HUES48 (cell line): ENCODE data around the gene ZNF75A.

ENCODE experiments used
- H3K27ac ChIP-seq: one replicate; pipeline ENCODE4 v1.7.0; 2013; ENCODE audit warnings: low read depth, low read length, inconsistent platforms
- H3K27me3 ChIP-seq: 2 replicates; pipeline ENCODE4 v1.6.1; 2013; ENCODE audit warnings: mild to moderate bottlenecking, low read length; ENCODE audit not compliant: control insufficient read depth, insufficient read depth
- H3K36me3 ChIP-seq: 2 replicates; pipeline ENCODE4 v1.6.1; 2013; ENCODE audit warnings: low read length; ENCODE audit not compliant: control insufficient read depth, insufficient read depth
- H3K4me1 ChIP-seq: 2 replicates; pipeline ENCODE4 v1.6.1; 2013; ENCODE audit warnings: mild to moderate bottlenecking, low read length; ENCODE audit not compliant: control insufficient read depth, insufficient read depth
- H3K4me3 ChIP-seq: 2 replicates; pipeline ENCODE4 v1.5.1; 2013; ENCODE audit warnings: mild to moderate bottlenecking, low read depth, low read length
- H3K9ac ChIP-seq: 2 replicates; pipeline ENCODE4 v1.6.1; 2013; ENCODE audit warnings: mild to moderate bottlenecking, low read depth, low read length, moderate library complexity
- H3K9me3 ChIP-seq: 2 replicates; pipeline ENCODE4 v1.6.1; 2013; ENCODE audit warnings: low read length; ENCODE audit not compliant: control insufficient read depth, insufficient read depth

The ZNF75A gene

DNA sequence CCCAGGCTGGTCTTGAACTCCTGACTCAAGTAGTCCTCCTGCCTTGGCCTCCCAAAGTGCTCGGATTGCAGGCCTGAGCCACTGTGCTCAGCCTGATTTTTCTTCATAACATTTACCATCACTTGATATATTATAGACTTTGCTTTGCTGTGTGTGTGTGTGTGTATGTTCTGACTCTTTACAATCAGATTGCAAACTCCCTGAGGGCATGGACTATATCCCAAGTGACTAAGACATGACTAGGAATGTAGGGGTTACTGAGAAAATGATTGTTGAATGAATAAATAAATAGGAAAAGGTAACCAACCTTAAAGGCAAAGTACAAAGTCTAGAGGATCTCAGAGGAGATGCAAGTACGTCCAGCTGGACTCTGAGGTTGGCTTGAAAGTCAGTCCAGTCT is 40.7 kb downstream of the ZNF75A start:
- Histone ChIP-seq H3K4me1 (no peaks in the 10 kb centered on the region), H3K9me3 (peaks cover 9% of the 10 kb centered on the region), H3K27me3 (no peaks in the 10 kb centered on the region), H3K9ac (no peak overlapping the region), H3K36me3 (no peaks in the 10 kb centered on the region), H3K4me3 (no peak overlapping the region), H3K27ac (no peak overlapping the region)

DNA sequence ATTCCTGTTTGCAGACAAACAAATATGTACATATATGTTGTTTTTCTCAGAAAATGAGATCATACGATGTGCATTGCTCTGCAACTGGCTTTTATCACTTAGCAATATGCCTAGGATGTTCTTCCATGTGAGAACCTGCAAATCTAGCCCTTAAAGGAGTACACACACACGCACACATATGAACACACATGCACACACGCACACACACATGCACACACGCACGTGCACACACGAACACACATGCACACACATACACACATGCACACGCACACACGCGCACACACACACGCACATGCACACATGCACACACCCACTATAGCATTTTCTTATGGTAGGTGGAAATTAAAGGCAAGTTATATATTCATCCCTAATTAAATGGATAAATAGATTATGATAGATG is 42.3 kb downstream of the ZNF75A start:
- Histone ChIP-seq H3K9me3 (peaks cover 5% of the 10 kb centered on the region; the same call in 1 of the 2 replicates), H3K27ac (no peak overlapping the region), H3K27me3 (no peaks in the 10 kb centered on the region), H3K36me3 (no peaks in the 10 kb centered on the region), H3K9ac (no peak overlapping the region), H3K4me3 (no peak overlapping the region), H3K4me1 (no peaks in the 10 kb centered on the region)

DNA sequence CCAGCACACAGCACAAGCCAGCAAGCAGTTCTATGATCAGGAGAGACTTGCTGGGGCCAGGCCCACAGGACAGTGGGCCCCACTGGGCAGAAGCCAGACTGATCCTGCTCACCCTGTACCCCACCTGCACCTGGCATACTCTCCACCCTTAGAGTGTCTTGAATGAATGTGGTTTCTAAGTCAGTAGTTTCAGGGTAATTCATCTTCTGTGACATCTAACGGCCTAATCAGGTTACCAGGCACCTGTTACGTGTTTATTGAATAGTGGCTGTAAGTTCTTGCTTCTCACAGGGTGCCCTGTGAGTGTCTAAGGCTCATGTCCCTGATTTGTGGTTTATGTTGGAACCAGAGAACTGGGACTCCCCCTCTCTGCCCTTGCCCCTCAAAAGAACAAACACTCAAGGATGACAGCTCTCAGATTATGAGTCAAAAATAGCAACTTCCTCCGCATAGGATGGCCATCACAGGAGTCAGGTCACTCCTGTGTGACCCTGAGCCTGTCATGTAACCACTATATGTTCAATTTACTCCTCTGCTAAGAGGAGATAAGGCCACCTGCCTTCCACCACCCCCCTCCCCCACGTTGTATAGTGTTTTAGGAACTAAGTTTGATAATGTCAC is 43.4 kb downstream of the ZNF75A start:
- H3K9me3 ChIP-seq = no peaks in the 10 kb centered on the region
- H3K36me3 ChIP-seq = no peaks in the 10 kb centered on the region
- H3K4me3 ChIP-seq = no peak overlapping the region
- no peaks in the 10 kb centered on the region for H3K4me1 ChIP-seq
- H3K27ac ChIP-seq = no peak overlapping the region
- no peaks in the 10 kb centered on the region for H3K27me3 ChIP-seq
- no peak overlapping the region for H3K9ac ChIP-seq

DNA sequence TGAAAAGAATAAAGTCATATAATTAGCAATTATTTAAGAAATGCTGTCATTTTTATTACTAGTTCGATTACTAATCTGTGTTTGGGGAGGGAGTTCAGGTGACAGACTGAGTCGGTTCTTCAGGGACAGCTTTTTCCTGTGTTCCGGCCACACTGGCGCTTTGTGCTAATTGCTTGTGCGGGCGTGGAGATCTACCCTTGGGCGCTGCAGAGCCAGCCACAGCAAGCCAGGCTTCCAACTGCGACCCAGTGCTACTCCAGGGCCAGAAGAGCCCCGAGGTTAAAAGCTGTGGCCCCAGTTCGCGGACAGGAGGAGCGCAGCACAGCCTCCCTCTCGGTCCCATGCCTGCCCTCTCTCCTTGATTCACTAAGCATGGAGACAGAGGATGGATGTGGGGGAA is 43.9 kb downstream of the ZNF75A start:
- no peak overlapping the region for H3K27ac ChIP-seq
- H3K4me1 ChIP-seq = no peaks in the 10 kb centered on the region
- no peak overlapping the region for H3K4me3 ChIP-seq
- no peaks in the 10 kb centered on the region for H3K9me3 ChIP-seq
- no peaks in the 10 kb centered on the region for H3K36me3 ChIP-seq
- H3K27me3 ChIP-seq = no peaks in the 10 kb centered on the region
- H3K9ac ChIP-seq = no peak overlapping the region

DNA sequence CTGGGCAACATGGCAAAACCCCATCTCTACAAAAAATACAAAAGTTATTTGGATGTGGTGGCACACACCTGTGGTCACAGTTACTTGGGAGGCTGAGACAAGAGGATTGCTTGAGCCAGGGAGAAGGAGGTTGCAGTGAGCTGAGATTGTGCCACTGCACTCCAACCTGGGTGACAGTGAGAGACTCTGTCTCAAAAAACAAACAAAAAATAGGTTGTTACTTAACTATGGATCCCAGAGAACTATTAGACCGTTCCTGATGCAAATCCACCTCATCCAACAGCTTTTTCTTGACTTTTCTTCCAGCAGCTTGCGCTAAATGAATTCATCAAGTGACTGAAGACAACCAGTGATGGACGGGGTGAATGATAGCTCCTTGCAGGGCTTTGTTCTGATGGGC is 50.3 kb downstream of the ZNF75A start, which contains the start of gene OR2C1:
Gene OR2C1, plus strand, starts transcription at position 301 of the 400 bp plus-strand sequence. Its CDS starts 52 bp downstream, at position 353.
- H3K4me3 ChIP-seq = no peak within 1 kb of the TSS
- no peak within 1 kb of the TSS for H3K9ac ChIP-seq
- no peaks in the 10 kb centered on the region for H3K4me1 ChIP-seq
- peaks cover 16% of the 10 kb centered on the region for H3K9me3 ChIP-seq
- H3K27me3 ChIP-seq = no peaks in the 10 kb centered on the region
- H3K27ac ChIP-seq = no peak within 1 kb of the TSS
- no peaks in the 10 kb centered on the region for H3K36me3 ChIP-seq

DNA sequence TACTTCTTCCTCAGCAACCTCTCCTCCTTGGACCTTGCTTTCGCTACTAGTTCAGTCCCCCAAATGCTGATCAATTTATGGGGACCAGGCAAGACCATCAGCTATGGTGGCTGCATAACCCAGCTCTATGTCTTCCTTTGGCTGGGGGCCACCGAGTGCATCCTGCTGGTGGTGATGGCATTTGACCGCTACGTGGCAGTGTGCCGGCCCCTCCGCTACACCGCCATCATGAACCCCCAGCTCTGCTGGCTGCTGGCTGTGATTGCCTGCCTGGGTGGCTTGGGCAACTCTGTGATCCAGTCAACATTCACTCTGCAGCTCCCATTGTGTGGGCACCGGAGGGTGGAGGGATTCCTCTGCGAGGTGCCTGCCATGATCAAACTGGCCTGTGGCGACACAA is 50.8 kb downstream of the ZNF75A start:
- Histone ChIP-seq H3K27me3 (no peaks in the 10 kb centered on the region), H3K4me3 (no peak overlapping the region), H3K9me3 (peaks cover 16% of the 10 kb centered on the region), H3K9ac (no peak overlapping the region), H3K27ac (no peak overlapping the region), H3K36me3 (no peaks in the 10 kb centered on the region), H3K4me1 (no peaks in the 10 kb centered on the region)

DNA sequence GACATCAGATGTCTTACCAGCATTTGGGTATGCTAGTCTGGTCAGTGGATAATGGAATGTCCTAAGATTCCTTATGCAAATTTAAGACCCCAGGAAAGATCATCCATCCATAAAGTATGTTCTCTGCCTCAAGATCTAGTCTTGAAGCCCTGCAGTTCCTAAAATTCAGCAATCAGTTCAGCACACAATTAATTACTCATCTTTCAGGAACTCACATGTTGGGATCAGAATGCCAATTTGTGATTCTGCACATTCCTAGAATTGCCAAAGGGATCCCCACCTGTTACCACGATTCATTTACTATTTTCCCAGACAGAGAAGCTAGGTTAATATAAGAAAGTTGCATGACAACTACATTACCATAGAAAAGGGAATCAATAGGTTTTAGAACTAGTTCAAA is 53.6 kb downstream of the ZNF75A start:
- H3K9me3 ChIP-seq = peaks cover 18% of the 10 kb centered on the region
- no peak overlapping the region for H3K4me3 ChIP-seq

DNA sequence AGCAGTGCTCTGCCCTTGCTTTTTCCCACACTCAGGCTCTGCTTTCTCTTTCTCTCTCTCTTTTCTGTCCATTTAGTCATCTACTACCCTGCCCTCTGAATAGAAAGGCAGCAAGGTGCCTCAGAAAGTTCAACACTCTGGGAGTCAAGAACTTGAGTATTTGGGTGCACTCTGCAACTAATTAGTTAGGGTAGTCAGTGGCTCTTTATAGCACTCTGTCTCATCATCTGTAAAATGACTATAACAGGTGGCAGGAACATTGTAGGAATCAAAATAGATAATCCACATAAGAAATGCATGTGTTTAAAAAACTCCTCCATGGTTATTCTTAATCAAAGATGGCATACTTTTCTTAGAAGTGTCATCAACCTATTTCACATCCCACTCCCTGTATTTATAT is 57.6 kb downstream of the ZNF75A start:
- Histone ChIP-seq H3K4me3 (no peak overlapping the region), H3K9ac (no peak overlapping the region), H3K27ac (no peak overlapping the region), H3K27me3 (no peaks in the 10 kb centered on the region), H3K4me1 (no peaks in the 10 kb centered on the region), H3K9me3 (peaks cover 10% of the 10 kb centered on the region), H3K36me3 (no peaks in the 10 kb centered on the region)

More for the DNA sequence above, 53.6 kb downstream of the ZNF75A start:
- H3K27me3 ChIP-seq = no peaks in the 10 kb centered on the region
- no peaks in the 10 kb centered on the region for H3K4me1 ChIP-seq
- no peak overlapping the region for H3K9ac ChIP-seq
- H3K36me3 ChIP-seq = no peaks in the 10 kb centered on the region
- H3K27ac ChIP-seq = no peak overlapping the region

DNA sequence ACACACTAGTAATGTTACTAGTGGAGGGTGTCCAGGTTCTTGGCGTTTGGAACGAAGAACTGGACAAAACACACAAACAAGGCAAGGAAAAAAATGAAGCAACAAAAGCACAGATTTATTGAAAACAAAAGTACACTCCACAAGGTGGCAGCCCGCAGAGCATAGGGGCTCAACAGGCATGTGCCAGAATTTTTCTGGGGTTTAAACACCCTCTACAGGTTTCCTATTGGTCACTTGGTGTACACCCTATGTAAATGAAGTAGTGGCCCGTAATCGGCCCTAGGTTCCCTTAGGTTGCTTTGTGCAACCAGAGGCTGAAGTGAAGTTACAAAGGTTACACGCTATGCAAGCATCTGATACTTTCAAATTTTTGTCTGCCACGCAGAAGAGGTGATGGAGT is 58.5 kb downstream of the ZNF75A start:
- H3K36me3 ChIP-seq = no peaks in the 10 kb centered on the region

DNA sequence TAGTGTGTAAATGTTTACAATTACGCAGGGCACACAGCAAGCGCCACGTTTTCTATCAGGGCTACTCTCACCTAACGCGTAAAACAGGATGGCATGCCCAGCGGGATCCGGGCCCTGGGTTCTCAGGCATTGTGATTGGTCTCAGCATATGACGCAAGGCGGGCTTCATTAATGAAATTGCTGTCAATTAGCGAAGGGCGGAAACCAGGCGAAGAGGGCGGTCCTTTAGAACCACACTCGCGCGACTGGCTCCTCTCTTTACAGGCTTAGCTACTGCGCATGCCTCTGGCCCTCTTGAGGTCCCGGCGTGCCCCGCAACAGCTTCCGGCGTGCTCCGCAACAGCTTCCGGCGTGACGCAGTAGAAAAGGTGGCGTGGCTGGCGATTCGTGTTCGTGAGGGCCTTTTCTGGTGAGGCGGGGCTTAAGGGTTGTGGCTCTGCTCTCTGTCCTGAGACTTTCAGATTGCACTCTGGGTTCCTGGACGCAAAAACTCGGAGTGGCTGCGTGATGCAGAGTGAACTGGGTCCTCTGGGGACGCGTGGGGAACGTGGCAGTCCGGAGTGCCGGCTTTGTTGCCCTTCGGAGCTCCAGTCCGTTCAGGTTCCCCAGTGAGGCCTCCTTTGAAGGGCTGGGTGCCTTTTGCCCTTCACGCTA is 59.6 kb downstream of the ZNF75A start:
- H3K27ac ChIP-seq = no peak overlapping the region
- H3K27me3 ChIP-seq = no peaks in the 10 kb centered on the region
- no peak overlapping the region for H3K9ac ChIP-seq
- peak overlapping the region; percentile 30; the same call in 1 of the 2 replicates for H3K4me3 ChIP-seq
- H3K9me3 ChIP-seq = peaks cover 10% of the 10 kb centered on the region
- no peaks in the 10 kb centered on the region for H3K4me1 ChIP-seq
- H3K36me3 ChIP-seq = no peaks in the 10 kb centered on the region

More for the DNA sequence above, 58.5 kb downstream of the ZNF75A start:
- no peak overlapping the region for H3K9ac ChIP-seq
- no peak overlapping the region for H3K27ac ChIP-seq
- H3K4me1 ChIP-seq = no peaks in the 10 kb centered on the region
- H3K4me3 ChIP-seq = no peak overlapping the region
- H3K27me3 ChIP-seq = no peaks in the 10 kb centered on the region
- H3K9me3 ChIP-seq = peaks cover 10% of the 10 kb centered on the region
